NCI-H2171 (cell line): ENCODE results near the gene DCDC2.
"Not testable (repeated sequence)": the region's sequence is repeated elsewhere in the genome, so short reads cannot be mapped to it uniquely, and the experiment has no call there.

Experiments
- DNase-seq: peaks from one replicate; lab custom pipeline; 2025; lab: John Stamatoyannopoulos, UW

Gene DCDC2

DNA sequence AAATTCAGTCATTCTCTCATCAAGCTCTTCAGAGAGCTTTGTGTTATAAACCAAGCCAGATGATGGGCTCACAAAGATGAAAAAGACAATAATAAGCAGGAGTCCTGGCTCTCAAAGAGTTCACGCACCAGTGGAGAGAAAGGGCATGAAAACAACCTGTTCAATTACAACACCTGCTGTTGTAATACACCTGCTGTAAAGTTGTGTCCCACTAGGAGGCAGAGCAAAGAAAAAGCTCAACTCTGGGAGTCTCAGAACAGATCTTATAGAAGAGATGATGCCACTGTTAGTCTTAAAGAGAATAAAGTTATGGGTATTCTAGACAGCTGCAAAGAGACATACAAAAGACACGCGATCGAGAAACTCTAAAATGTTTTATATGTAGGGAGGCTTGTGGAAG is 100.6 kb downstream of the DCDC2 start:
- DNase-seq = peak; percentile 83

DNA sequence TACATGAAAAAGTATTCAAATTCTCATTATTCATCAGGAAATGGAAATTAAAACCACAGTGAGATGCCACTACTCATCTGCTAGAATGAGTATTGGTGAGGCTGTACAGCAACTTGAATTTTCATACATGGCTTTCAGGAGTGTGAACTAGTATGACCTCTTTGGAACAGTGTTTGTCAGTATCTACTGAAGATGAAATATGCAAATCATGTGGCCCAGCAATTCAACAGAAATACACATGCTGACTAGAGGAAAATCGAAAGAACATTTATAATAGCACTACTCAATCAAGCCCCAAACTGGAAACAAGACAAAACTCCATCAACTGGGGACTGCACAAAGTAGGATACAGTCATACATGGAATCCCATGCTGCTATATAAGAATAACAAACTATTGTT is 102.2 kb downstream of the DCDC2 start:
- DNase-seq = no peak

DNA sequence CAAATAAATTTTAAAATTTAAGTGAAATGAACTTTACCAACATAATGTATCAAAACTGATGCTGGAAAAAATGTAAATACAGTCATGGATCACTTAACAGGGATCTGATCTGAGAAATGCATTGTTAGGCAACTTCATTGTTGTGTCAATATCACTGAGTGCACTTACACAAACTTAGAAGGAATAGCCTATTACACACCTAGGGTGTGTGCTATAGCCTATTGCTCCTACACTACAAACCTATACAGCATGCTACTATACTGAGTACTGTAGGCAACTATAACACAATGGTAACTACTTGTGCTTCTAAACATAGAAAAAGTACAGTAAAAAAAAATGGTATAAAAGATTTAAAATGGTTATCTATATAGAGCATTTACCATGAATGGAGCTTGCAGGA is 104.5 kb downstream of the DCDC2 start:
- DNase-seq = no peak

DNA sequence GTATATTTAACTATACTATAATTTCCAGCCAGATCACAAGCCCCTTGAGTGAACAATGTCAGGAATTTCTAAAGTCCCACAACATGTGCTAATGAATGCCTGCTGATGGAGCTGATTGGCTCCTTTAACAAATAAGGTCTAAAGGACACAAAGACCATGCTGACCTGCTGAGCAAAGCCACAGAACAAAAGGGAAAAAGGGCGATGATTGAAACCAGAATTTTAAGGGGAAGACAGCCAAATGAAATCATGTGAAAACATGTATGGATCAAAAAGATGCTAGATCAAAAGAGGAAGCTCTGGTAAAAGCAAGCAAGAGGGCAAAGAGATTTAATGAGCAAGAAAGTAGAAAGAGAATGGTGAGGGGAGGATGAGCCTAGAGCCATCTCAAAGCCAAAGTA is 105.6 kb downstream of the DCDC2 start:
- no peak for DNase-seq

DNA sequence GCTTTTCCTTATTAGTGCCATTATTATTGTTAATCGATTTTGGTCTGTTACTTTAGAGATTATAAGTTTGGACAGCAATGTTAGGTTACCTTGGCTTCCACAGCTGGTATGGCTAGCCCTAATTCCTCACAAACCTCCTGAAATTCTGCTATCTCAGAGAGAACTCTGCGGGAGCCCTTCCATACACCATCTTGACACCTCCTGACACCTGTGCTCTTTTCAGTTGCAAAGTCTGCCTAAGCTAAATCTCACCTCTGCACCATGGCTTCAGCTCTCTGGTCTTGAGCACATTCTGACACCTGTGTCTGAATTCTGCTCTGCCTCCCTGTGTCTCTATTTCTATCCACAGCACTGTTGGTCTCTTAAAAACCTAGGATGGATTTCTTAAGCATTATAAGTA is 106.5 kb downstream of the DCDC2 start:
- DNase-seq = no peak

DNA sequence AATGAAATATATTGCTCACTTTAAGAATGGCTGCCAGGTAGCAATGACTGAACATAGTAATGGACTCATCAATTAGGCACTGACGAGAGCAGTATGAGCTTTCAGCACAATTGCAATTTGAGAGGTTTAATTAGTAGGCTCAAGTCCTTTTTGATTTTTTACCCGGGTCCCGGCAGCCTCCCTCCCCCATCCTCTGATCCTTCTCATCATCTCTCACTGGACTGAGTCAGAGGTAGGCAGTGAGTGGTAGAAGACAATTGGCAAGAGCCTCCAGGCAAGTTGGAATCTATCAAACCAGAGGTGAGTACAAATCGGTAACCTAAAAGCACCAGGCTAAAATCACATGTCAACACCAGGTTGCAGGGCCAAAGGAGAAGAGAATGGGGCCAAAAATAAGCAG is 107.9 kb downstream of the DCDC2 start:
- DNase-seq = no peak

DNA sequence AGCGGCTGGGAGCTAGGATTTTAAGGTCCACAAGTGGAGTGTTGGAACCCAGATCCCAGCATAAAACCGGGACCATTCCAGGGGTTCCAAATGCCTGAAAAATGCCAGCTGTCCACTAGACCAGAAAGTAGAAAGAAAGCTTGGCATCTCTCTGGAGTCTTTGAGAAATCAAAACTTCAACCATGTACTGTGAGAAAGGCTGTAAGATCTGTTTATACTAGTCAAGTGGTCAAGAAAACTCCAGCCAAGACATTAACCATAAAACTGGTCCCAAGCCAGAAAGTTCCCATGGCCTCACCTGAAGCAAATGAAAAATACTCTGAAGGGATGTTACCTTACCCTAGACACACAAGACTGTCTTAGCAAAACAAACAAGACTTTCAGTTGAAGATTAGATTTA is 112.6 kb downstream of the DCDC2 start:
- DNase-seq = no peak

DNA sequence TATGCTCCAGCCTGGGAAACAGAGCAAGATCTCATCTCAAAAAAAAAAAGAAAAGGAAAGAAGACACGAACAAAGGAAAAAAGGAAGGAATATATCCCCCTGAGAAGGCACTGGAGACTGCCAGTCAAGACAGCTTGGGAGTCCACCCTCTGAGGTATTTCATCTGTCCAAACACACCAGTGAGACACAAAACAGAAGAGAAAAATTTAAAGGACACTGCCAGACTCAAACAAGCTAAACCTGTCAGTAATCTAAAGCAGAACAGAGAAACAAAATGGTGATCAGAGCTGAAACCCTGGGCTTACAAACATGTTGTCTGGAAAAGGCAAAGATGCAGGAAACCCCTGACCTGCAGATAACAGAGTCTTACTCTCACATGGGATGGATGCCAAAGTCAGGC is 114.9 kb downstream of the DCDC2 start:
- DNase-seq = no peak

DNA sequence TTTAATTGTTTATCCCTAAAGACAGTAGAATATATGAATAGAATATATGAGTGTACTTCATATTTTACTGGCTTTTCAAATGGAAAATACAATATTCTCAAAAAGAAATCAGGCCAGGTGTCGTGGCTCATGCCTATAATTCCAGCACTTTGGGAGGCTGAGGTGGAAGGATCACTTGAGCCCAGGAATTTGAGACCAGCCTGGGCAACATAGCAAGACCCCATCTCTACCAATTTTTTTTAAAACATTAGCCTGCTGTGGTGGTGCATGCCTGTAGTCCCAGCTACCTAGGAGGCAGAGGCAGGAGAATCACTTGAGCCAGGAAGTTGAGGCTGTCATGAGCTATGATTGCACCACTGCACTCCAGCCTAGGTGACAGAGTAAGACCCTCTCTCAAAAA is 116.1 kb downstream of the DCDC2 start:
- DNase-seq = not testable (repeated sequence)

DNA sequence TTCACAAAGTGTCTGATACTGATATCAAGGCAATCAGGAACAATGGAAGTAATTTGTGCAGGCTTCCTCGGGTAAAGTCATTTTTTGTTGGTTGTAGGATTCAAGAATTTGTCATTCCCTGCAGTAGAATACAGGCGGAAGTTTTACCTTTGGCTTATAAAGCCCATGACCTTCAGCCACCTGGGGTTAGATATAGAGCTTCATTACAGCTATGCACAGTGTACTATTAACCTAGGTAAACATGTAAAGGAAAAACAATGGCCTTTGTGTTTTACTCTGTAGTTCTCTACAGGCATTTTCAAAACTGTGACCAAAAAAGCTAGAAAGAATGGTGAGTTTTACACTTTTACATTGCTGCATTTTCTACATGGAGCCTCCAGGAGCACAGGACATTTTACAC is 116.9 kb downstream of the DCDC2 start:
- no peak for DNase-seq

DNA sequence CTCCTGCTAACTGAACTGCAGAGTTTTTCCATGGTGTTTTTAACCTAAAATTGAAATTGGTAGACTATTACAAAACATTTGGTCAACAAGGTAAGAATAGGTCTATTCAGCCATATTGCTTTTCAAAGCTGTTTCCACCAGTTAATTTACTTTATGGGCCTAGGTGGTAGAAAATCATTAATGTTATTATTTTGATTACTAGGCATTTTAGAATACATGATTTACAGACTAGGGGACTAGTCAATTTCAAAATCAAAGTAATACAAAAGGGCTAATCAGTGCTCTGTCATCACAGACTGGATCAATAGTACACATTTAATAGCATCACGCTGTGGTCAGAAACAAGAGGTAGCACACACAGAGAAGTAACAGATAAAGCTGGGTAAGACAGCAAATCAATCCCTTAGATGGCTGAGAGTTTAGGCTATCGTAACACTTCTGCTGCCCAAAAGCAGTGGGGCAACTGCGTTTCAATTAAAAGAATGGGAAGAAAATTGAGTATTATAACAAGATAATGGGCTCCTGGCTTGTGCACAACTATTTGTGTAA is 117.4 kb downstream of the DCDC2 start:
- DNase-seq = no peak

DNA sequence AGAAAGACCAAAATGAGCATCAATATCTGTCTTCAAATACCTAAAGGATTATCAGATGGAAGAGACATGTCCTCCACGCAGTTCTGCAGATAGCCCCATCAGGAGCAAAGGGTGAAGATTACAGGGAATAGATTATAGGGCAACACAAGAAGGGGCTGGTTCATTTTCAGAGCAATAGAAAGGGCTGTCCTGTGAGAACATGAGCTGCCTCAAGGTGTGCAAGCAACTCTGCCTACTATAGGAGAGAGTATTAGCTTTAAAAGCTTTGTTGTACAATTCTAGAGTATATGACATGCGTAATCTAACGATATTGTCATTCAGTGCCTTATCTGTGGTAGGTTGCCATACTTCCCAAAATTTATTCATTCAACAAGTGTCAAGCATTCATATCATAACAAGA is 119.2 kb downstream of the DCDC2 start:
- no peak for DNase-seq

DNA sequence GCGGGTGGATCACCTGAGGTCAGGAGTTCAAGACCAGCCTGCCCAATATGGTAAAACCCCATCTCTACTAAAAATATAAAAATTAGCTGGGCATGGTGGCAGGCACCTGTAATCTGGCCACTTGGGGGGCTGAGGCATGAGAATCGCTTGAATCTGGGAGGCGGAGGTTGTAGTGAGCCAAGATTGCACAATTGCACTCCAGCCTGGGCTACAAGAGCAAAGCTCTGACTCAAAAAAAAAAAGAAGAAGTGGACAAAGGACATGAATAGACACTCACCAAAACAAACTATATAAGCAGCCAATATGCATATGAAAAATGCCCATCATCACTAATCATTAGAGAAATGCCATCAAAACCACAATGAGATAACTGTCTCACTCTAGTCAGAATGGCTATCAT is 121.1 kb downstream of the DCDC2 start:
- DNase-seq = not testable (repeated sequence)

DNA sequence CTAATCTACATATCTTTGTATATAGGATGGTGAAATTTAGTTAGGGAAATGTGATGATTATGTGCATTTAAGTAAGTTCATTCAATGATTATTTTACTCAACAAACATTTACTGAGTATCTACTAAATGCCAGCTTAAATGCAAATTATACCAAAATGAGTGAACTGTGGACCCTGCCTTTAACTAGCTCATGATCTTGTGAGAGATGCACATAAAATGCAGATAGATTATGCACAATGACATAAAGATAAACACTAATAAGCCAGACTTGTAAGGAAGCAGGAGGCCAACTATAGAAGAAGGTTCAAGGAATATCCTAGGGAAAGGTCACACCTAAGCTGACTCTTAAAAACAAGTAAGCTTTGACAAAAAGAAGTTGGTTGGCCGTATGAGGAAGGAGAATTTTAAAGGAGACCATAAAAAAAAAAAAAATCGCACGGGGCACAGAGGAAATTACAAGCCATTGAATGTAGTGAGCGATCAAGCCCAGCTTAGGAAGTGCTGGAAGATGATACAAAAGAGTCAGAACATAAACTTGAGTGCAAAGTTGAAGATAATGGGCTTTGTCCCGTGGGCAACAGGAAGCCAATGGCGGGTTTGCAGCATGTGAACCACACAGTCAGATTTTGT is 123.9 kb downstream of the DCDC2 start:
- no peak for DNase-seq

DNA sequence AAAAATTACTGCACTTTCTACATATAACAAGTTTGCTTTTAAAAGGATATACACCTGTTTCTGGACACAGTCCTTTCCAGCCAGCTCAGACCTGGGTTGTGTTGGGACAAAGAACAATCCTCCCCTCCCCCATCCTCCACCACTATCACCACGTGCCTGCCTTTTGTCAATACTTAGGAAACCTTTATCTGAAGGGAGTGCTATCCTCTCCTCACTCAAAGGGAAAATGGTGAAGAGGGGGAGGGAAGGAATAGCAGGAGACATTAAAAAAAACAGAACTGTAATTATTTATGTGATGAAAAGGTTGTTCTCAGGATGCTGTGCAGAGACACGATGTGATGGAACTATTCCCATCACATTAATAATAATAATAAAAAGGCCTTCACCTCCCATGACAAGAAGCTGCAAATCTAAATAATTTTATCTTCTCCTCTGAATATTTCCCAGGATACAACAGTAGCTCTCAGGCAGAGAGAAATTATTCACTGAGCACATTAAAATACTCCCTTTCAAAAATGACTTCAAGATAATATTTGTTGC is 126.4 kb downstream of the DCDC2 start:
- DNase-seq = no peak

DNA sequence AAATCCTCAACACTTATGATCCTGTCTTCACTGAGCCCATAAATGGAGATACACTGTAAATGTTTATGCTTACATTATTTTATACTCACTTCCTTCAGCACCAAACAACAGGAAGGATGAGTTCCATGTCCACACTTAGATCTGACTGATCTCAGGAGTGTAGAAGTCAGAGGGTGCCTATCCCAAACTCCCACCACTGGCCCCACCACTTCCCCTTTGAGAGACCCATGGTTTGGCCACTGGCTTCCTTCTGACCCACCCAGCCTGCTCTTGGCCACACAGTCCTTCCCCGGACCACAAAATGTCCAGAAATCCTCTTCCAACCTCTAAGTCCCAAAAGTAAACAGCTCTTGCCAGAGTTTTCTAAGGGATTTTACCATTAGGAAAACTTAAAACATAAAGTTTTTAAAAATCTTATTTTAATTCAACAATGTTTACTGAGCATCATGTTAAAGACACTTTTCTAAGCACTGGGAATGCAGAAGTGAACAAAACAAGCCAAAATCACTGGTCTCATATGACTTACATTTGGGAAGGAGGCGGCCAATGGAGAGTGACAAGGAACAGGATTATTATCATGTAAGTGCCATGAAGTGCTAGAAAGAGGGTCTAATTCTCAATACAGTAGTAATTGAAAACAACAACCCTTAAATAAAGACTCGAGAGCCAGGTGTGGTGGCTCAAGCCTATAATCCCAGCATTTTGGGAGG is 128.0 kb downstream of the DCDC2 start:
- no peak for DNase-seq

DNA sequence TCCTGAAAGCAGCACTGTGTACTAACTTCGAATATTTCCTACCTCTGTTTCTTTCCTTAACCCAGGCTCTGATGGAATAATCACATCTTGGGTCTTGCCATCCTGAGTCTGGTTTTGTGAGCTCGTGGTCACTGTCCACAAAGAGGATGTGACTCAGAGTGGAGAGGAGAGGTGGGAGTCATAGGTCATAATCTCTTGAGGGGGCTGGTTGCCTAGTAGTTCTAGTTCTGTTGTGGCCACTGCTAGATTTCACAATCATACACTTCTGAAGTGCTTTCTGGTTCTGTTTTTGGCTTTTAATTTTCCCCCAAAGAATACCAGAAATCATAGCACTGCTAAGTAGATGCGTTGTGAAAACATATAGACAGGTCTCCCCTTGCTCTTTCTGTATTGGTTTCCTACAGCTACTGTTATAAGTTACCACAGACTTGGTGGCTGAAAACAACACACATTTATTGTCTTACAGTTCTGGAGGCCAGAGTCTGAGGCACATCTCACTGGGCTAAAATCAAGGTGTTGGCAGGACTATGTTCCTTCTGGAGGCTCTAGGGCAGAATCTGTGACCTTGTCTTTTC is 129.1 kb downstream of the DCDC2 start:
- no peak for DNase-seq

DNA sequence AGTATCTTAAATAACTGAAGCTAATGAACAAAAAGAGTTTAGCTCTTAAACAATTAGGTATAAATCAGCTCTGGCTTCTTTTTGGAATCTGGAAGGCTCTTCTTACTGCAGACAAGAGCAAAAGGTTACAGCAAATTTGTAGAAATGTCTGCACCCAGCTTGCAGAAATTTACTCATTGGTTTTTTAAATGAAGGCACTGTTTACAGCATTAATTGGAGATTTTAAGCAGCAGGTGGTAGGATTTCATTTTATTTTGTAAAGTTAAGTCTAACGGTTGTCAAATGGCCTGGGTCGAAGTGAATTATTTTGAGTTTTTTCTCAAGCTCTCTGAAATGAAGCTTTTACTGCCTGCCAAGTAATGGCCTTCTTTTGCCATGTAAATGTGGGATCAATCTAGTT is 129.7 kb downstream of the DCDC2 start:
- no peak for DNase-seq

DNA sequence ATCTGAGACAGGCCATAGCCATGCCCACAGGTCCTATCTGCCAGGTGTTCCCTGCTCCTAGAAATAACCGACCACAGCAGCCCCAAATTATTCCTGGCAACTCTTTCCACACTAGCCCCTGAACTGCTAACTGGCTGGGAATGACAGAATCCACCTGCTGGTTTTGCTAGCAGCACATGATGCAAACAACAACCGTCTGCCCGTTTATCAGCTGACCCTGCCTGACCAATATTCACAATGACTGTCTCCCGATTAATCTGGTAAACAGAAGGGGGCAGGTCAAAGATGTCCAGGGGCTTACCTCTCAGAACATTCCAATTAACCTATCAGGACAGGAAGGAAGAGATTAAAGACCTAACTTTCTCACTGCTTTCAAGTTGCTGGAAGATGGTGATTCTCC is 130.3 kb downstream of the DCDC2 start:
- DNase-seq = no peak

DNA sequence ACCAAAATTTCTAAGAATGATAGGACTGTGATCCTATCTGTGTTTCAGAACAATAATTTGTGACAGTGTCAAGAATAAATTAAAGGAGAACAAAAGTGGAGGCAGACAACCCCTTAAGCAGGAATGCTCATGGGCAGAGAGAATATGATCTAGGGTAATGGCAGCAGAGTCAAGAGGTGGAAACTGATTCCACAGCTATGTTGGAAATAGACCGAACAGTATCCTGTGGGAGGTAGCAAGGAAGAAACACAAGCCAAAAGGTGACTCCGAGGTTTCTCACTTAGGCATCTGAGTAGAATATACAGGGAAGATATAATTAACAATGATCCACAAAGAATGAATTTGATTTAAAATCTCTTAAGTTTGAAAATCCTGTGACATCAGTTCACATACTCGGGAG is 131.3 kb downstream of the DCDC2 start:
- no peak for DNase-seq

DNA sequence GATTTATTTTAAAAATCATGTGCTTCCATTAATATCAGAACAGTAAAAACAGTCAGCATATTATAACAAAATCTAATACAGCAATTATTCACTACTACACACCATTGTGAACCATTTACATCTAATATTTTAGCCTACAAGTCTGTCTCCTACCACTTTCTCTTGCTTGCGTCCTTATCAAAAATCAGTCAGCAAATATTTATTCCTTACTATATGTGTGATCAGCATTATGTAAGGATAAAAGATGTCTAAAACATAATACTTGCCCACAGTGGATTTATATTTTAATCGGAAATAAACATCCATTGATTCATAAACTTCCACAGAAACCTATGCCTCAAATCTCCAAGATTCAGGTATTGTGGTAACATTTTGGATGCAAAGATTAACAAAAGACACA is 132.0 kb downstream of the DCDC2 start:
- no peak for DNase-seq

DNA sequence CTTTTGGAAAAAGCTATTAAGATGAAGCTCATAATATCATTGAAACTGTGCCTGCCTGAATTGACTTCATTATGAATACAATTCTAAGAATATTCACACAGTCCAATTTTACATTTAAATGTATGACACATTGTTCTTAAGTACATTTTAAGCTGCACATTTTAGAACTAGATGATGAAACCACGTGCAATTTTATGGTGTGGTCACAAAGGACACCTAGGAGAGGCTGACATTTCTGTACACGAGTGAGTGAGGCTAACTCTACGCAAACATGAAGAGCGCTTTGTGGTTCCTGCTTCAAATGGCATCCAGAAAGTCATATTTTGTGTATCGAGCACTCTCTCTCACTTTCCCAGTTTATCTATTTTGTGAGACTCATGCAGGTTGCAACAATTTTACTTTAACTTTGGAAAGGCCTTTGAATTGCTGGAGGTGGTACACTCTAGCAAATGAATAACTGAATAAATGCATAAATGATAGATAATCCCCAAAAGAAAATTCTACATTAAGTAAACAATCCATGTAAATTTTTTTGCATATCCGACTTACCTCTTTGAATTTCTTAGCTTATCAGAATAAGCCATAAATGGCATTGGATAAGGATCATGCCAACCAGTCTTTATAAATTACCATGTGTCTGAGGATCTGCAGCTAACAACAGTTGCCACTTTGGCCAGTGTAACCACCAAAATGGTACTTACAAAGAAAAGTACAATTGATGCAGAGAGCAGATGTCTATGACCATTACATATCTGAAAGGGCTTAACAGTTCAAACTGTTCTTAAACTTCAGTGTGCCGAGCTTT is 134.5 kb downstream of the DCDC2 start:
- DNase-seq = no peak
